Gastrocnemius medialis (tissue), 4 donors: ENCODE results near the gene IKZF3. TPM values are rescaled to one million over a fixed set of nuclear protein-coding genes. Genes with fewer than 3 reads are reported as not detected.

Experiments used
- ATAC-seq, 2 donors: fragments of 150-250 bp; one replicate each; pipeline ENCODE4 v1.9.1; 2016
- DNase-seq, 2 donors: peaks; one replicate each; pipeline ENCODE4 v3.0.0-alpha.2; 2019
- H3K27ac ChIP-seq, 4 donors: fragments of 200-600 bp; sonication (generic); 1 replicate in 1 of 4; 2 replicates in 3 of 4; pipeline ENCODE4 v1.5.1; 2016 to 2018; ENCODE audit warnings: mild to moderate bottlenecking in 2 of 4, moderate library complexity in 1 of 4
- H3K27me3 ChIP-seq, 3 donors: fragments of 200-600 bp; sonication (generic) in 2 of 3; 1 replicate in 1 of 3; 2 replicates in 2 of 3; pipeline versions ENCODE4 v1.5.1 to v1.6.0; 2016 to 2019; ENCODE audit warnings: mild to moderate bottlenecking in 1 of 3, moderate library complexity in 1 of 3
- H3K36me3 ChIP-seq, 2 donors: fragments of 200-600 bp; sonication (generic) in 1 of 2; one replicate each; pipeline ENCODE4 v1.5.1; 2017 to 2018
- H3K4me1 ChIP-seq, 2 donors: fragments of 200-600 bp; sonication (generic) in 1 of 2; one replicate each; pipeline ENCODE4 v1.5.1; 2016 to 2017; ENCODE audit warnings: mild to moderate bottlenecking in 2 of 2
- H3K4me3 ChIP-seq, 4 donors: fragments of 200-600 bp; sonication (generic) in 3 of 4; 1 replicate in 1 of 4; 2 replicates in 3 of 4; pipeline ENCODE4 v1.5.1; 2016 to 2019; ENCODE audit warnings: mild to moderate bottlenecking in 2 of 4
- H3K9me3 ChIP-seq, 3 donors: fragments of 200-600 bp; sonication (generic) in 2 of 3; 1 replicate in 1 of 3; 2 replicates in 2 of 3; pipeline ENCODE4 v1.5.1; 2016 to 2019
- POLR2A ChIP-seq, 2 donors: fragments of 450-650 bp; IDR thresholded peaks; one replicate each; pipeline ENCODE4 v1.6.1; 2017; ENCODE audit warnings: antibody characterized with exemption in 2 of 2, mild to moderate bottlenecking in 2 of 2, moderate library complexity in 2 of 2
- in situ Hi-C, 4 donors: fragments of 200-750 bp; cut with MboI; loops; one replicate each; pipeline versions ENCODE4 v1.15.0 to v1.8.0; 2017; ENCODE audit warnings: low sequenced_read_pairs in 4 of 4
- intact Hi-C: fragments of 100-400 bp; cut with DNase I; formaldehyde crosslinking; loops from one replicate; pipeline ENCODE4 v1.15.1; 2023; ENCODE audit warnings: low total_unique reads
- total RNA-seq, 4 donors: library from RNA; depleted of rRNA; stranded (reverse); fragments of >200 nt; gene quantifications; one replicate each; pipeline versions ENCODE4 v1.1.0 to v1.2.3, GENCODE V29; 2016
- TF ChIP-seq, protein P1 (sequence below), 5 experiments: fragments of 450-650 bp in 3 of 5; fragments of 200-600 bp in 2 of 5; sonication (generic) in 2 of 5; IDR thresholded peaks in 4 of 5; conservative IDR thresholded peaks in 1 of 5; 1 replicate in 4 of 5; 2 replicates in 1 of 5; pipeline ENCODE4 v1.5.1; 2016 to 2019; ENCODE audit warnings: antibody characterized with exemption in 5 of 5, mild to moderate bottlenecking in 3 of 5, moderate library complexity in 3 of 5

IKZF3 gene
- total RNA-seq, 4 donors from 2014 or later = 0.07 to 0.88 (median 0.34) TPM

DNA sequence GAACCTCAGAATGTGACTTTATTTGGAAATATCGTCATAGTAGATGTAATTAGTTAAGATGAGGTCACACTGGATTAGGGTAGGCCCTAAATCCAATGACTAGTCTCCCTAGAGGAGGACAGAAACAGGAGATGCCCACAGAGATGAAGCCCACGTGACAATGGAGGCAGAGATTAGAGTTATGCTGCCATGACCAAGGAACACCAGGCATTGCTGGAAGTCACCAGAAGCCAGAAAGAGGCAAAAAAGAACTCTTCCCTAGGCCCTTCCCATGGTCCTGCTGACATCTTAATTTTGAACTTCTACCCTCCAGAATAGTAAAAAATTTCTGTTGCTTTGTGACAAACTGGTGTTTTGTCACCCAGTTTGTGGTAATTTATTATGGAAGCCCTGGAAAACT is 49.6 kb downstream of the IKZF3 start:
- Histone ChIP-seq H3K4me1 (peaks cover 0 to 7% of the 10 kb centered on the region in 2 donors), H3K27ac (no peak overlapping the region), H3K36me3 (no peaks in the 10 kb centered on the region), H3K27me3 (no peaks in the 10 kb centered on the region), H3K9me3 (no peaks in the 10 kb centered on the region), H3K4me3 (no peak overlapping the region)
- in situ Hi-C loops = no loop called here
- intact Hi-C loops = no loop called here
- TF ChIP-seq, protein P1, sequence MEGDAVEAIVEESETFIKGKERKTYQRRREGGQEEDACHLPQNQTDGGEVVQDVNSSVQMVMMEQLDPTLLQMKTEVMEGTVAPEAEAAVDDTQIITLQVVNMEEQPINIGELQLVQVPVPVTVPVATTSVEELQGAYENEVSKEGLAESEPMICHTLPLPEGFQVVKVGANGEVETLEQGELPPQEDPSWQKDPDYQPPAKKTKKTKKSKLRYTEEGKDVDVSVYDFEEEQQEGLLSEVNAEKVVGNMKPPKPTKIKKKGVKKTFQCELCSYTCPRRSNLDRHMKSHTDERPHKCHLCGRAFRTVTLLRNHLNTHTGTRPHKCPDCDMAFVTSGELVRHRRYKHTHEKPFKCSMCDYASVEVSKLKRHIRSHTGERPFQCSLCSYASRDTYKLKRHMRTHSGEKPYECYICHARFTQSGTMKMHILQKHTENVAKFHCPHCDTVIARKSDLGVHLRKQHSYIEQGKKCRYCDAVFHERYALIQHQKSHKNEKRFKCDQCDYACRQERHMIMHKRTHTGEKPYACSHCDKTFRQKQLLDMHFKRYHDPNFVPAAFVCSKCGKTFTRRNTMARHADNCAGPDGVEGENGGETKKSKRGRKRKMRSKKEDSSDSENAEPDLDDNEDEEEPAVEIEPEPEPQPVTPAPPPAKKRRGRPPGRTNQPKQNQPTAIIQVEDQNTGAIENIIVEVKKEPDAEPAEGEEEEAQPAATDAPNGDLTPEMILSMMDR (IDR thresholded peaks at IDR 0.05 in 4 of 5, conservative IDR thresholded peaks at IDR 0.05 in 1 of 5) = no peak
- no peak for TF ChIP-seq POLR2A (IDR thresholded peaks at IDR 0.05)
- DNase-seq (no peak), ATAC-seq (no peak)

DNA sequence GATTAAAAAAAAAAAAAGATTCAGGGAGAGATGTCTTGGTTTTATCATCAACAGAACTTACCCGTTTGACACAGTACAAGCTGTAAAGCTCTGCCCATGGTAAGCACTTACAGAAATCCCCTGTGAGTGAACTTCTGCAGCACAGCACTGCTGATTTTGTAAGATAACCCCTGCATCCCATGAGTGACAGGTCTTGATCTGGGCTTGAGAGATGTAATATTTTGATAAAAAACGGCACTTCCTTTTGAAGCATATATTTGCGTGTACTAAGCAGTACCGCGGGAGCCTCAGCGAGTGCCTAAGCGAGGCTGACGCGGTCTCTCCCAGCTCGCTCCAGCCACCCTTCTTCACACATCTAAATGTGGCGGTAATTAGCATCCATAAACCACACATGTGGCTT is 50.5 kb downstream of the IKZF3 start:
- DNase-seq (no peak), ATAC-seq (no peak)
- Histone ChIP-seq H3K9me3 (no peaks in the 10 kb centered on the region), H3K4me1 (peaks cover 0 to 7% of the 10 kb centered on the region in 2 donors), H3K27ac (no peak overlapping the region), H3K27me3 (no peaks in the 10 kb centered on the region), H3K4me3 (no peak overlapping the region), H3K36me3 (no peaks in the 10 kb centered on the region)
- intact Hi-C loops = no loop called here
- in situ Hi-C loops = no loop called here
- TF ChIP-seq, protein P1 (IDR thresholded peaks at IDR 0.05 in 4 of 5, conservative IDR thresholded peaks at IDR 0.05 in 1 of 5) = no peak
- TF ChIP-seq POLR2A (IDR thresholded peaks at IDR 0.05) = no peak

DNA sequence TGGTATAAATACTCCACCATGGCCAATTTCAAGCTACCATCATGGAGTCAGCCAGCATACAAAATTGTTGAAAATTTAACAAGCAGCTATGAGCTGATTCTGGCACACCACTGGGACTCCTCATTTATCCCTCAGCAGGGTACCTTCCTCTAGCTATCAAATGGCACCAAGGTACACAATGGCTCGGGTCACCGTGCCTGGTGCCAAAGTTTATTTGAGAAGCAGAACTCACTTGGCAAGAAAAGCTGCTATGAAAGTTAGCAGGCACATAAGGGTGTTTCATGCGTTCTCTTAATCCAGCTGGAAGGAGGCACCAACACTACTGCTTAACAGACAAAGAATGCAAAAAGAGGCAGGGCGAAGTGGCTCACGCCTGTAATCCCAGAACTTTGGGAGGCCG is 51.6 kb downstream of the IKZF3 start:
- intact Hi-C loops = no loop called here
- Histone ChIP-seq H3K27ac (no peak overlapping the region), H3K4me3 (peak overlapping the region in 1 of 4 donors; percentile 16), H3K36me3 (no peaks in the 10 kb centered on the region), H3K4me1 (peaks cover 0 to 7% of the 10 kb centered on the region in 2 donors), H3K9me3 (no peaks in the 10 kb centered on the region), H3K27me3 (no peaks in the 10 kb centered on the region)
- in situ Hi-C loops = no loop called here
- DNase-seq = no peak
- ATAC-seq = peak; percentile 46 to 77
- TF ChIP-seq, protein P1 (IDR thresholded peaks at IDR 0.05 in 4 of 5, conservative IDR thresholded peaks at IDR 0.05 in 1 of 5) = no peak
- TF ChIP-seq POLR2A (IDR thresholded peaks at IDR 0.05) = no peak

DNA sequence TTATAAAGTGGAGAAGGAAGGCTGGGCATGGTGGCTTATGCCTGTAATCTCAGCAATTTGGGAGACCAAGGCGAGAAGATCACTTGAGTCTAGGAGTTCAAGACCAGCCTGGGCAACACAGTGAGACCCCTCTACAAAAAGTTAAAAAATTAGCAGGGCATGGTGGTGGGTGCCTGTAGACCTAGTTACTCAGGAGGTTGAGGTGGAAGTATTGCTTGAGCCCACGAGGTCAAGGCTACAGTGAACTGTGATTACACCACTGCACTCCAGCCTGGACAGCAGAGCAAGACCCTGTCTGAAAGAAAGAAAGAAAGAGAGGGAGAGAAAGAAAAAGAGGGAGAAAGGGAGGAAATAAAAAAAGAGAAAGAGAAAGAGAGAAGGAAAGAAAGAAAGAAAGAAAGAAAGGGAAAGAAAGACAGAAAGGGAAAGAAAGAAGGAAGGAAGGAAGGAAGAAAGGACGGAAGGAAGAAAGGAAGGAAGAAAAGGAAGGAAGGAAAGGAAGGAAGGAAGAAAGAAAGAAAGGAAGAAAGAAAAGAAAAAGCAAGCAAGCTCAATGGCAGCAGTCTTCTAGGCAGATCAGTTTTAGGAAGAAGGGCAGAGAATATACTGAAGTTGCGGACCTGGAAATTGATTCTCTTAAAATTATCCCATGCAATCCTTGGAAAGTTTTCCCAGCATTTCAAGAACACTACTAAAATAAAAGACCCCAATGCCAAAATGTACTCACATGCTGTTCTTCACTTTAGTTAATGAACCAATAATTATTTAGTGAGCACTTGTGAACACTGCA is 53.0 kb downstream of the IKZF3 start:
- no peaks in the 10 kb centered on the region for H3K36me3 ChIP-seq
- no peaks in the 10 kb centered on the region for H3K27me3 ChIP-seq
- intact Hi-C loops = no loop called here
- ATAC-seq = no peak
- peaks cover 0 to 7% of the 10 kb centered on the region in 2 donors for H3K4me1 ChIP-seq
- H3K27ac ChIP-seq = no peak overlapping the region
- no peak for DNase-seq
- no peaks in the 10 kb centered on the region for H3K9me3 ChIP-seq
- in situ Hi-C loops = no loop called here
- no peak for TF ChIP-seq POLR2A (IDR thresholded peaks at IDR 0.05)
- TF ChIP-seq, protein P1 (IDR thresholded peaks at IDR 0.05 in 4 of 5, conservative IDR thresholded peaks at IDR 0.05 in 1 of 5) = no peak
- no peak overlapping the region for H3K4me3 ChIP-seq
